Smooth muscle cell (in vitro differentiated cells): ENCODE measurements around the gene RPUSD3. TPM values are rescaled to one million over a fixed set of nuclear protein-coding genes. Genes with fewer than 3 reads are reported as not detected.
"Not testable (repeated sequence)": the region's sequence is repeated elsewhere in the genome, so short reads cannot be mapped to it uniquely, and the experiment has no call there.

Experiments
- DNase-seq: peaks from one replicate; lab custom pipeline; 2025; ENCODE audit not compliant: unreplicated experiment; lab: John Stamatoyannopoulos, UW
- H2AFZ ChIP-seq: fragments of 200-600 bp; sonication (generic); 2 replicates; pipeline ENCODE4 v1.6.0; 2016; ENCODE audit warnings: antibody characterized with exemption, low read depth, mild to moderate bottlenecking
- H3F3A ChIP-seq: fragments of 200-600 bp; sonication (generic); 2 replicates; pipeline ENCODE4 v1.6.0; 2017; ENCODE audit warnings: antibody characterized with exemption, low read depth
- H3K27ac ChIP-seq: fragments of 200-600 bp; sonication (generic); 2 replicates; pipeline ENCODE4 v1.5.1; 2016; ENCODE audit warnings: low read depth, mild to moderate bottlenecking
- H3K27me3 ChIP-seq: fragments of 200-600 bp; sonication (generic); 2 replicates; pipeline ENCODE4 v1.6.1; 2016; ENCODE audit warnings: low read depth, mild to moderate bottlenecking
- H3K36me3 ChIP-seq: fragments of 200-600 bp; sonication (generic); 2 replicates; pipeline ENCODE4 v1.5.1; 2016; ENCODE audit warnings: low read depth
- H3K4me1 ChIP-seq: fragments of 200-600 bp; sonication (generic); 2 replicates; pipeline ENCODE4 v1.5.1; 2016; ENCODE audit warnings: low read depth
- H3K4me2 ChIP-seq: fragments of 200-600 bp; sonication (generic); 2 replicates; pipeline ENCODE4 v1.6.0; 2016; ENCODE audit warnings: mild to moderate bottlenecking
- H3K4me3 ChIP-seq: fragments of 200-600 bp; sonication (generic); 2 replicates; pipeline ENCODE4 v1.5.1; 2016; ENCODE audit warnings: mild to moderate bottlenecking
- H3K79me2 ChIP-seq: fragments of 200-600 bp; sonication (generic); 2 replicates; pipeline ENCODE4 v1.6.0; 2016; ENCODE audit warnings: low read depth, mild to moderate bottlenecking
- H3K9ac ChIP-seq: fragments of 200-600 bp; sonication (generic); 2 replicates; pipeline ENCODE4 v1.6.0; 2016; ENCODE audit warnings: low read depth
- H3K9me3 ChIP-seq: fragments of 200-600 bp; sonication (generic); replicated peaks from 2 replicates; pipeline ENCODE4 v1.5.1; 2016; ENCODE audit warnings: low read depth
- H4K20me1 ChIP-seq: fragments of 200-600 bp; sonication (generic); 2 replicates; pipeline ENCODE4 v1.6.0; 2016; ENCODE audit warnings: low read depth
- CTCF ChIP-seq: fragments of 200-600 bp; sonication (generic); IDR thresholded peaks from 2 replicates; pipeline ENCODE4 v1.5.1; 2017; ENCODE audit warnings: borderline replicate concordance, mild to moderate bottlenecking, antibody characterized with exemption; ENCODE audit not compliant: insufficient read depth, poor library complexity, severe bottlenecking
- WGBS: methylation state at CpG from one replicate; pipeline ENCODE4 v1.1.7; 2016; ENCODE audit warnings: low lambda C conversion rate; 5-methylcytosine and 5-hydroxymethylcytosine counted together
- polyA plus RNA-seq: library from polyadenylated mRNA; unstranded; fragments of >200 nt; fragmentation: Nextera tagmentation; extraction: Ambion mirVana; gene quantifications from 2 replicates; pipeline ENCODE4 v1.2.1, GENCODE V29; 2016
- total RNA-seq: library from RNA; depleted of rRNA; stranded (reverse); fragments of >200 nt; gene quantifications from 2 replicates; pipeline ENCODE4 v1.2.3, GENCODE V29; 2014

The RPUSD3 gene
- total and polyA plus RNA-seq, 2 experiments from 2014 or later: 62.8 to 84.6 TPM

- Histone ChIP-seq H3K27me3 (no peaks in the 10 kb centered on the region), H3K9ac (no peak within 1 kb of the TSS), H3K79me2 (no peaks in the 10 kb centered on the region), H3K4me1 (peaks cover 6% of the 10 kb centered on the region), H3K4me3 (no peak within 1 kb of the TSS), H3F3A (peaks cover 14% of the 10 kb centered on the region), H3K4me2 (no peak within 1 kb of the TSS), H3K9me3 (no peaks in the 10 kb centered on the region), H4K20me1 (no peaks in the 10 kb centered on the region), H3K27ac (no peak within 1 kb of the TSS), H2AFZ (no peak within 1 kb of the TSS), H3K36me3 (no peaks in the 10 kb centered on the region)
- DNase-seq: no peak
- whole genome bisulfite sequencing: 89% methylated on average over 7 of the region's 7 CpGs
- TF ChIP-seq CTCF: no peak
Measured at GRCh38 chr3:9879830-9880549, 36.2 kb upstream of the RPUSD3 start, which contains the start of gene CIDEC. Gene CIDEC (minus strand): TSS chr3:9880253. CDS start chr3:9878486, 1,767 bp downstream.

- WGBS: 88% methylated on average over 5 of the region's 5 CpGs
- Histone ChIP-seq H3K36me3 (no peaks in the 10 kb centered on the region), H3K9me3 (no peaks in the 10 kb centered on the region), H3K9ac (no peak overlapping the region), H3K27me3 (no peaks in the 10 kb centered on the region), H3K27ac (no peak overlapping the region), H3K4me3 (no peak overlapping the region), H3F3A (peaks cover 3% of the 10 kb centered on the region), H3K79me2 (no peaks in the 10 kb centered on the region), H3K4me1 (peaks cover 2% of the 10 kb centered on the region), H3K4me2 (no peak overlapping the region), H2AFZ (no peak overlapping the region), H4K20me1 (no peaks in the 10 kb centered on the region)
- no peak for TF ChIP-seq CTCF
- no peak for DNase-seq
Measured at GRCh38 chr3:9878700-9879099, 34.9 kb upstream of the RPUSD3 start.

- Histone ChIP-seq H3K79me2 (no peaks in the 10 kb centered on the region), H3K27me3 (no peaks in the 10 kb centered on the region), H3K4me2 (no peak overlapping the region), H3K4me3 (no peak overlapping the region), H3K9ac (no peak overlapping the region), H3K36me3 (no peaks in the 10 kb centered on the region), H3F3A (no peaks in the 10 kb centered on the region), H4K20me1 (no peaks in the 10 kb centered on the region), H3K27ac (no peak overlapping the region), H3K9me3 (no peaks in the 10 kb centered on the region), H2AFZ (no peak overlapping the region), H3K4me1 (no peaks in the 10 kb centered on the region)
- WGBS: 92% methylated on average over 12 of the region's 12 CpGs
- TF ChIP-seq CTCF: no peak
- no peak for DNase-seq
Measured at GRCh38 chr3:9876991-9877390, 33.2 kb upstream of the RPUSD3 start.

GRCh38 chr3:9876255-9876654, 32.4 kb upstream of the RPUSD3 start:
- DNase-seq, H2AFZ ChIP-seq, H3K4me3 ChIP-seq, H3K4me1 ChIP-seq, H3K9me3 ChIP-seq, H3F3A ChIP-seq, H3K36me3 ChIP-seq, H4K20me1 ChIP-seq, H3K9ac ChIP-seq, H3K27ac ChIP-seq, H3K4me2 ChIP-seq, H3K27me3 ChIP-seq, H3K79me2 ChIP-seq: not testable (repeated sequence)
- 99% methylated on average over 4 of the region's 4 CpGs for WGBS
